Upper lobe of left lung (tissue), 6 donors: ENCODE results near the gene MZF1. TPM values are rescaled to one million over a fixed set of nuclear protein-coding genes. Genes with fewer than 3 reads are reported as not detected.
A peak's percentile ranks its signal among the peaks of the same experiment; 100 is the strongest.

Experiments
- ATAC-seq, 2 donors: fragments of 200-7000 bp; cut with Tn5 transposase; one replicate each; pipeline ENCODE4 v1.9.1; 2022; ENCODE audit warnings: mild to moderate bottlenecking in 2 of 2, moderate library complexity in 2 of 2; ENCODE audit not compliant: low FRiP score in 2 of 2
- DNase-seq, 2 donors: peaks; one replicate each; pipeline ENCODE4 v3.0.0-alpha.2; 2019 to 2020
- H3K27ac ChIP-seq, 4 donors: fragments of 200-600 bp; sonication (generic); one replicate each; pipeline ENCODE4 v1.5.1; 2016 to 2019
- H3K27me3 ChIP-seq, 4 donors: fragments of 200-600 bp; sonication (generic); one replicate each; pipeline ENCODE4 v1.5.1; 2017 to 2019
- H3K36me3 ChIP-seq, 4 donors: fragments of 200-600 bp; sonication (generic); one replicate each; pipeline ENCODE4 v1.5.1; 2016 to 2019
- H3K4me1 ChIP-seq, 4 donors: fragments of 200-600 bp; sonication (generic); one replicate each; pipeline ENCODE4 v1.5.1; 2018 to 2019
- H3K4me3 ChIP-seq, 4 donors: fragments of 200-600 bp; sonication (generic); one replicate each; pipeline ENCODE4 v1.5.1; 2017 to 2019; ENCODE audit warnings: mild to moderate bottlenecking in 2 of 4, moderate library complexity in 1 of 4
- H3K9me3 ChIP-seq, 4 donors: fragments of 200-600 bp; sonication (generic); one replicate each; pipeline ENCODE4 v1.5.1; 2018 to 2019
- EP300 ChIP-seq, 4 donors: sonication (generic); formaldehyde crosslinking; IDR thresholded peaks; one replicate each; pipeline ENCODE4 v1.5.1; 2017; ENCODE audit warnings: antibody characterized with exemption in 4 of 4, control low read depth in 2 of 4
- POLR2A ChIP-seq, 4 donors: fragments of 450-650 bp; IDR thresholded peaks; one replicate each; pipeline ENCODE4 v1.5.1; 2016 to 2017; ENCODE audit warnings: antibody characterized with exemption in 4 of 4, mild to moderate bottlenecking in 2 of 4
- POLR2AphosphoS5 ChIP-seq, 2 donors: sonication (generic); formaldehyde crosslinking; IDR thresholded peaks; one replicate each; pipeline ENCODE4 v1.5.1; 2017; ENCODE audit warnings: antibody characterized with exemption in 2 of 2
- WGBS, 2 donors: methylation state at CpG; one replicate each; pipeline ENCODE4 v1.1.5; 2017 to 2018; 5-methylcytosine and 5-hydroxymethylcytosine counted together
- total RNA-seq, 6 donors: library from RNA; depleted of rRNA in 4 of 6; stranded (reverse); fragments of >200 nt in 4 of 6; gene quantifications; one replicate each; pipeline versions ENCODE4 v1.1.0 to v1.2.1, GENCODE V29; 2016 to 2021
- TF ChIP-seq, protein P1 (sequence below), 6 experiments: fragments of 450-650 bp in 4 of 6; fragments of 200-600 bp in 2 of 6; sonication (generic) in 2 of 6; IDR thresholded peaks; one replicate each; pipeline ENCODE4 v1.5.1; 2016 to 2019; ENCODE audit warnings: antibody characterized with exemption in 6 of 6
- donor health status: DM: no; HTN: no; CAD: no; lungs with moderate emphysema.
- donor health status: DM: no; HTN: yes; CAD: no; lungs with severe emphysema.

MZF1 gene
- total RNA-seq, 6 donors from 2014 or later, result 34.8 to 162 (median 45.5) TPM

DNA sequence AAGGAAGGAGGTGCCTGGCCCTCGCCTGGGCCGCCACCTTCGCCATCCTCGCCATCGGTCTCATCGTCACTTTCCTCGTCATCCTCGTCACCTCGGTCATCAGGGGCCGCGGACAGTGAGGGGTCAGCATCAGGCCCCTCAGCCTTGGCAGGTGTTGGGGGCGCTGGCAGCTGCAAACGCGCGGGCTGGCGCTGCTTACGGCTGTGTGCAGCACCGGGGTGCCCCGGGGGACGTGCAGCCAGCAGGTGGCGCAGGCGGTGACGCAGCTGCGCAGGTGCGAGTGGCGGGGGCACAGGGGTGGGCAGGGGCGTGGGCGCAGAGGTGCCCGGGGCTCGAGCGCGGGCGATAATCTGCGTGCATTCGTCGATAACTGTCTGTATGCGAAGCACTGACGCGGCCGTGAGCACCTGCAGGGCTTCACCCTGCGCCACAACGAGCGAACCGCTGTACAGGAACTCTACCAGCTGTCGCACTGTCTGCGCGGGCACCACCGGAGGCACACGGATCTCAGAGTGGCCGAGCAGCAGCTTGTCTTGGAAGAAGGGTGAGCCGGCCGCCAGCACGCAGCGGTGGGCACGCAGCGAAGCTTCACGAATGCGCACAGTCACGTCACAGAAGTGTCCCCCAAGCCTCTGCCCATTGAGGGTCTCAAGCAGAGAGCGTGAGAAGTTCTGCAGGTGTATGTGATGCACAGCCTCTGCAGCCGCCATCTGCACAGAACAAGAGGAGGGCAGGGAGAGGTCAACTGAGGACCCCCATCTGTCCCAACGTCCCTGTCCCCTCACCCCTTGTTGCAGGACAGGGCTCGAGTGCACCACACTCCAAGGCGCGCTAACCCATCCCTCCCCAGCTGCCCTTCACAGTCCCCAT is 55.9 kb downstream of the MZF1 start:
- H3K27me3 ChIP-seq, result no peaks in the 10 kb centered on the region
- H3K4me1 ChIP-seq, result peaks cover 39 to 66% (median 50%) of the 10 kb centered on the region in 4 donors
- TF ChIP-seq EP300 (IDR thresholded peaks at IDR 0.05), result no peak
- no peak for ATAC-seq
- H3K36me3 ChIP-seq, result peaks cover 7 to 32% (median 16%) of the 10 kb centered on the region in 4 donors
- H3K9me3 ChIP-seq, result no peaks in the 10 kb centered on the region
- WGBS, 2 donors, result 92 to 94% methylated on average over 61 to 63 of the region's 65 CpGs
- H3K4me3 ChIP-seq, result no peak overlapping the region
- peak in 1 of 2 donors; percentile 87 for DNase-seq
- H3K27ac ChIP-seq, result peak overlapping the region in 1 of 4 donors; percentile 97

DNA sequence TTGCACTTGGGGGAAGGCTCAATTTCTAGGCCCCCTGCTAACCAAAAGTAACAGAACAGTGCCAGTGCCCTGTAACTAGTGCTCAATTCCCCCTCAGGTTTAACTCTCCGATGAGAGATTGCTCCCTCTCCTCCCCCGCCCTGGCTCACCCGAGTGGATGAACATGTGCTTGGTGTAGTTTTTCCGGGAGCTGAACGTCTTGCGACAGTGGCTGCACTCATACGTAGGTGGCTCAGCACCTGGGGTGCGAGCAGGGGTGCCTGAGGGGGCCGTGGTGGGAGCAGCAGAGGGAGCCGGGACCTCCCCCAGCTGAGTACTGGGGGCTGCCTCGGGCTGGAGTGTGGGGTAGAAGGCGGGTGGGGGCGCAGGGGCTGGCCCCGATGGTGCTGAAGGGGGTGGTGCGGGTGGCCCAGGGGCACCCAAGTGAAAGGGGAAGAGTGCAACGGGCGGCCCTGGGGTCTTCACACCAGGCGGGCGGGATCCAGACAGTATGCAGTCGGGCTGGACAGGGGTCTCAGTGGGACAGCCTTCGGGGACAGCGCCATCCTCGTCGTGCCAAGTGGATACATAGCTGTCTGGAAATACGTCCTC is 56.8 kb downstream of the MZF1 start:
- Histone ChIP-seq H3K27me3 (no peaks in the 10 kb centered on the region), H3K36me3 (peaks cover 7 to 32% (median 16%) of the 10 kb centered on the region in 4 donors), H3K27ac (no peak overlapping the region), H3K4me3 (no peak overlapping the region), H3K4me1 (peaks cover 39 to 66% (median 47%) of the 10 kb centered on the region in 4 donors), H3K9me3 (no peaks in the 10 kb centered on the region)
- DNase-seq (peak in 1 of 2 donors; percentile 77), ATAC-seq (no peak)
- TF ChIP-seq POLR2AphosphoS5 (IDR thresholded peaks at IDR 0.05) (no peak), POLR2A (IDR thresholded peaks at IDR 0.05) (no peak), EP300 (IDR thresholded peaks at IDR 0.05) (no peak)
- TF ChIP-seq, protein P1, sequence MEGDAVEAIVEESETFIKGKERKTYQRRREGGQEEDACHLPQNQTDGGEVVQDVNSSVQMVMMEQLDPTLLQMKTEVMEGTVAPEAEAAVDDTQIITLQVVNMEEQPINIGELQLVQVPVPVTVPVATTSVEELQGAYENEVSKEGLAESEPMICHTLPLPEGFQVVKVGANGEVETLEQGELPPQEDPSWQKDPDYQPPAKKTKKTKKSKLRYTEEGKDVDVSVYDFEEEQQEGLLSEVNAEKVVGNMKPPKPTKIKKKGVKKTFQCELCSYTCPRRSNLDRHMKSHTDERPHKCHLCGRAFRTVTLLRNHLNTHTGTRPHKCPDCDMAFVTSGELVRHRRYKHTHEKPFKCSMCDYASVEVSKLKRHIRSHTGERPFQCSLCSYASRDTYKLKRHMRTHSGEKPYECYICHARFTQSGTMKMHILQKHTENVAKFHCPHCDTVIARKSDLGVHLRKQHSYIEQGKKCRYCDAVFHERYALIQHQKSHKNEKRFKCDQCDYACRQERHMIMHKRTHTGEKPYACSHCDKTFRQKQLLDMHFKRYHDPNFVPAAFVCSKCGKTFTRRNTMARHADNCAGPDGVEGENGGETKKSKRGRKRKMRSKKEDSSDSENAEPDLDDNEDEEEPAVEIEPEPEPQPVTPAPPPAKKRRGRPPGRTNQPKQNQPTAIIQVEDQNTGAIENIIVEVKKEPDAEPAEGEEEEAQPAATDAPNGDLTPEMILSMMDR (IDR thresholded peaks at IDR 0.05), result no peak
- 87 to 90% methylated on average over 24 to 25 of the region's 25 CpGs for WGBS, 2 donors

DNA sequence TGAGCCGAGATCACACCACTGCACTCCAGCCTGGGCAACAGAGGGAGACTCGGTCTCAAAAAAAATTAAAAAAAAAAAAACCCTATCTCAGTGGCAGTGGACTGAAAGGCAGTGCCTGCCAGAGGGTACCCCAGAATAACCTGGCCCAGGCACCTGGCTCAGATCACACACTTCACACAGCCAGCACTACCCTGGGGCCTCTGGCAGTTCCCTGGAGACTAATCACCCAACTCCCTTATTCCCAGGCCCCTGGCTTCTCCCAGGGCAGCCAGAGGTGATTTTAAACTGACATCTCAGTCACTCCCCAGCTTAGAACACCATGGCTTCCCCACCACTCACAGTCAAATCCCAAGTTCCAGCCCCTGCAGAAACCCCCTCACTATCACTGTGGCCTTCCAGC is 57.9 kb downstream of the MZF1 start:
- peaks cover 34 to 60% (median 44%) of the 10 kb centered on the region in 4 donors for H3K4me1 ChIP-seq
- no peak overlapping the region for H3K4me3 ChIP-seq
- H3K27ac ChIP-seq, result no peak overlapping the region
- H3K27me3 ChIP-seq, result no peaks in the 10 kb centered on the region
- TF ChIP-seq POLR2AphosphoS5 (IDR thresholded peaks at IDR 0.05) (no peak), EP300 (IDR thresholded peaks at IDR 0.05) (no peak)
- TF ChIP-seq, protein P1 (IDR thresholded peaks at IDR 0.05), result no peak
- no peak for DNase-seq
- ATAC-seq, result no peak
- no peaks in the 10 kb centered on the region for H3K9me3 ChIP-seq
- peaks cover 7 to 32% (median 16%) of the 10 kb centered on the region in 4 donors for H3K36me3 ChIP-seq
- 85 to 96% methylated on average over 2 of the region's 2 CpGs for WGBS, 2 donors

DNA sequence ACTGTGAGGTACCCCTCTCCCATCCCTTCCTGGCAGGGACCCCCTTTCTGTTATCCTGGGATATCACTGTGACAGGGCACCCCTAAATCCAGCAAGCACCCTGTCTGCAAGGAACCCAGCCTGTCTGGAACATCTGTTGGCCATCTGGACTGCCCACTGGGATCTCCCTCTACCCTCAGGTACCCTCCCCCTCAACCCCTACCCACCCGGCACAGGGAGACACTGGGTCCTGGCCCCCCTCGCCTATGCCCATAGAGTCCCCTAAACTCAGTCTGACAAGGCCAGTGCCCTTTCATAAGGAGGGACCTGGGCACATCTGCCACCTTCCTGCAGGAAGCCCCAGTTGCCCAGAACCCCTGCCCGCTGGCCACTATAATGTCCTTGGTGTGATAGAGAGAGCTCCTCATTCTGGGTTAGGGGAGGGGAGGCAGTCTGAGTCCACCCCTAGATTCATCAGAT is 58.5 kb downstream of the MZF1 start:
- no peak for TF ChIP-seq POLR2AphosphoS5 (IDR thresholded peaks at IDR 0.05)
- TF ChIP-seq EP300 (IDR thresholded peaks at IDR 0.05), result no peak
- TF ChIP-seq, protein P1 (IDR thresholded peaks at IDR 0.05), result no peak
- no peak for TF ChIP-seq POLR2A (IDR thresholded peaks at IDR 0.05)
- H3K27ac ChIP-seq, result peak overlapping the region; percentile 54 to 79 (median 69)
- H3K36me3 ChIP-seq, result peaks cover 7 to 32% (median 16%) of the 10 kb centered on the region in 4 donors
- H3K27me3 ChIP-seq, result no peaks in the 10 kb centered on the region
- peak overlapping the region in 3 of 4 donors; percentile 41 to 52 (median 51) for H3K4me3 ChIP-seq
- no peak for DNase-seq
- no peak for ATAC-seq
- no peaks in the 10 kb centered on the region for H3K9me3 ChIP-seq
- WGBS, 2 donors, result 64 to 86% methylated on average over 3 of the region's 3 CpGs
- peaks cover 31 to 58% (median 43%) of the 10 kb centered on the region in 4 donors for H3K4me1 ChIP-seq
